Chondrocyte (in vitro differentiated cells): ENCODE measurements around the gene CNBD2. TPM values are rescaled to one million over a fixed set of nuclear protein-coding genes. Genes with fewer than 3 reads are reported as not detected.
"Not testable (repeated sequence)": the region's sequence is repeated elsewhere in the genome, so short reads cannot be mapped to it uniquely, and the experiment has no call there.

Experiments used
- DNase-seq: peaks from one replicate; pipeline ENCODE4 v3.0.0; 2021; ENCODE audit warnings: mixed read lengths, low spot score
- H3K27ac Mint-ChIP-seq: one replicate; pipeline ENCODE4 v1.8.0; 2021; ENCODE audit warnings: mild to moderate bottlenecking, moderate library complexity, mixed read lengths; ENCODE audit not compliant: unreplicated experiment
- H3K27me3 Mint-ChIP-seq: 2 replicates; pipeline ENCODE4 v1.8.0; 2021; ENCODE audit warnings: low read depth, mixed read lengths
- H3K36me3 Mint-ChIP-seq: 2 replicates; pipeline ENCODE4 v1.8.0; 2021; ENCODE audit warnings: low read depth, mixed read lengths
- H3K4me1 Mint-ChIP-seq: 2 replicates; pipeline ENCODE4 v1.8.0; 2021; ENCODE audit warnings: low read depth, mild to moderate bottlenecking, mixed read lengths
- H3K4me3 Mint-ChIP-seq: one replicate; pipeline ENCODE4 v1.8.0; 2021; ENCODE audit warnings: mild to moderate bottlenecking, moderate library complexity, mixed read lengths; ENCODE audit not compliant: unreplicated experiment
- H3K9me3 Mint-ChIP-seq: 2 replicates; pipeline ENCODE4 v1.8.0; 2021; ENCODE audit warnings: low read depth, mixed read lengths
- total RNA-seq: library from RNA; stranded (reverse); gene quantifications from 3 replicates; pipeline ENCODE4 v1.2.1, GENCODE V29; 2021
- TF ChIP-seq, protein P1 (sequence below): fragments of 200-600 bp; sonication (generic); IDR thresholded peaks from 2 replicates; pipeline ENCODE4 v1.5.0; 2021; ENCODE audit warnings: antibody characterized with exemption, mild to moderate bottlenecking, moderate library complexity

The CNBD2 gene
- total RNA-seq, 1 donor from 2014 or later = 3.3 TPM

DNA sequence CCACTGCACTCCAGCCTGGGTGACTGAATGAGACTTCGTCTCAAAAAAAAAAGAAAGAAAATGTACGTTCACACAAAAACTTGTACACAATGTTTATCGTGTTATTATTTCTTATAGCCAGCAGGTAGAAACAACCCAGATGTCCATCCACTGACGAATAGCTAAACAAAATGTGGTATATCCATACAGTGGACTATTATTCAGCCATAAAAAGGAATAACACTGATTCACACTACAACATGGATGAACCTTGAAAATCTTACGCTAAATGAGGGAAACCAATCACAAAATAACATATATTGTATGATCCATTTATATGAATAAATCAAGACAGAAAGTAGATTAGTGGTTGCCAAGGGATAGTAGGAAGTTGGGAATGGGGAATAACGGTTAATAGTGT is 111.1 kb downstream of the CNBD2 start:
- no peaks in the 10 kb centered on the region for H3K27me3 Mint-ChIP-seq
- H3K4me3 Mint-ChIP-seq = no peak overlapping the region
- peaks cover 20% of the 10 kb centered on the region for H3K4me1 Mint-ChIP-seq
- no peak overlapping the region for H3K27ac Mint-ChIP-seq
- H3K36me3 Mint-ChIP-seq = no peaks in the 10 kb centered on the region
- H3K9me3 Mint-ChIP-seq = peaks cover 1% of the 10 kb centered on the region
- TF ChIP-seq, protein P1, sequence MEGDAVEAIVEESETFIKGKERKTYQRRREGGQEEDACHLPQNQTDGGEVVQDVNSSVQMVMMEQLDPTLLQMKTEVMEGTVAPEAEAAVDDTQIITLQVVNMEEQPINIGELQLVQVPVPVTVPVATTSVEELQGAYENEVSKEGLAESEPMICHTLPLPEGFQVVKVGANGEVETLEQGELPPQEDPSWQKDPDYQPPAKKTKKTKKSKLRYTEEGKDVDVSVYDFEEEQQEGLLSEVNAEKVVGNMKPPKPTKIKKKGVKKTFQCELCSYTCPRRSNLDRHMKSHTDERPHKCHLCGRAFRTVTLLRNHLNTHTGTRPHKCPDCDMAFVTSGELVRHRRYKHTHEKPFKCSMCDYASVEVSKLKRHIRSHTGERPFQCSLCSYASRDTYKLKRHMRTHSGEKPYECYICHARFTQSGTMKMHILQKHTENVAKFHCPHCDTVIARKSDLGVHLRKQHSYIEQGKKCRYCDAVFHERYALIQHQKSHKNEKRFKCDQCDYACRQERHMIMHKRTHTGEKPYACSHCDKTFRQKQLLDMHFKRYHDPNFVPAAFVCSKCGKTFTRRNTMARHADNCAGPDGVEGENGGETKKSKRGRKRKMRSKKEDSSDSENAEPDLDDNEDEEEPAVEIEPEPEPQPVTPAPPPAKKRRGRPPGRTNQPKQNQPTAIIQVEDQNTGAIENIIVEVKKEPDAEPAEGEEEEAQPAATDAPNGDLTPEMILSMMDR = no peak
- no peak for DNase-seq

DNA sequence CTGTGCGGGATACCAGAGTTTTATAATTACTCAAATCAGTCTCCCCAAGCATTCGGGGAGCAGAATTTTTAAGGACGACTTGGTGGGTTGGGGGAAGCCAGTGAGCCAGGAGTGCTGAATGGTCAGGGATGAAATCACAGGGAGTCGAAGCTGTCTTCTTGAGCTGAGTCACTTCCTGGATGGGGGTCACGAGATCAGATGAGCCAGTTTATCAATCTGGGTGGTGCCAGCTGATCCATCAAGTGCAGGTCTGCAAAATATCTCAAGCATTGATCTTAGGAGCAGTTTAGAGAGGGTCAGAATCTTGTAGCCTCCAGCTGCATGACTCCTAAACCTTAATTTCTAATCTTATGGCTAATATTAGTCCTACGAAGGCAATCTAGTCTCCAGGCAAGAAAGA is 111.6 kb downstream of the CNBD2 start:
- H3K4me1 Mint-ChIP-seq = peaks cover 18% of the 10 kb centered on the region
- H3K27ac Mint-ChIP-seq, DNase-seq, H3K9me3 Mint-ChIP-seq, H3K27me3 Mint-ChIP-seq, H3K4me3 Mint-ChIP-seq, H3K36me3 Mint-ChIP-seq: not testable (repeated sequence)

Other genes with a start within 250 kb of the CNBD2 start
- 217 to 277 TPM (median 238 TPM) in 3 replicates for gene RBM39, start 226.3 kb upstream of the CNBD2 start, total RNA-seq
- 42.2 to 46.1 TPM (median 44.6 TPM) in 3 replicates for gene PHF20, start 196.6 kb upstream of the CNBD2 start, total RNA-seq
- 54.4 to 58.1 TPM (median 54.5 TPM) in 3 replicates for gene SCAND1, start 14.1 kb upstream of the CNBD2 start, total RNA-seq
- 41.1 to 42.7 TPM (median 42.1 TPM) in 3 replicates for gene EPB41L1, start 186.2 kb downstream of the CNBD2 start, total RNA-seq